ENCODE results near the gene INSRR. TPM values are rescaled to one million over a fixed set of nuclear protein-coding genes. Genes with fewer than 3 reads are reported as not detected.

The INSRR gene
- total and polyA plus RNA-seq, 2 of the 8 experiments (the other 6 are each of a cell fraction or from before 2014, with no cell fraction given) = 0.02 TPM; not detected in 1

DNA sequence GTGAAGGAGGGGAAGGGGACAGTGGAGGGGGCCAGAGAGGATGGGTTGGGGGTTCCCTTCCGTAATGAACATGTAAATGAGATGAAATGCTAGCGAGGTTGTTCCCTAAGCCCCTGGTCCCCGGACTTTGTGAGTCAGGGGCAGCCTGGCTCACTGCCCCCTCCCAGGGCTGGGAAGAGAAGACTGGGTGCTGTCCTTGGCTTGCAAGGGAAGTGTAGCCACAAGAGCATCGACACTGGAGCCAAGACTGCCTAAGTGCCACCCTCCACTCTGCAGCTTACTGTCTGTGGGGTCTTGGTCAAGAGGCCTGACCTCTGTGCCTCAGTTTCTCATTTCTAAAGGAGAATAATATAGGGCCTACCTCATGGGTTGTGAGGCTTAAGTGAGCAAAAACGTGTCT lies 35.1 kb upstream of the INSRR start:
- Histone ChIP-seq H3K4ac (replicated peaks; ENCODE audit: insufficient read length, low read depth, low read length) (no peak overlapping the region), H3K4me3 (ENCODE audit: extremely low read depth in 1 of 4, insufficient read depth in 2 of 4, low read depth in 3 of 4, low read length in 4 of 4) (peak overlapping the region in 3 of 4 experiments; percentile 11 to 55 (median 19); a peak in 4 of 8 replicates), H3K27me3 (replicated peaks in 1 of 4; ENCODE audit: control insufficient read depth in 3 of 4, extremely low read depth in 1 of 4, insufficient read depth in 3 of 4, low read length in 3 of 4) (peaks cover 8 to 49% (median 39%) of the 10 kb centered on the region in 4 experiments), H3K36me3 (ENCODE audit: control insufficient read depth in 2 of 4, insufficient read depth in 4 of 4, low read length in 3 of 4) (no peaks in the 10 kb centered on the region), H3K4me1 (replicated peaks in 1 of 4; ENCODE audit: control insufficient read depth in 3 of 4, insufficient read depth in 4 of 4, low read length in 3 of 4) (peaks cover 0 to 10% (median 5%) of the 10 kb centered on the region in 4 experiments; a peak in 4 of 7 replicates), H3K27ac (ENCODE audit: low read depth, low read length) (no peak overlapping the region), H3K18ac (ENCODE audit: extremely low read depth, low read length) (0 out of 2 replicates have a peak overlapping the region, but pooled peaks have one; percentile 65), H3K23ac (ENCODE audit: insufficient read length) (no peak overlapping the region), H3K14ac (ENCODE audit: insufficient read length) (no peak overlapping the region), H3K79me1 (ENCODE audit: low read depth, low read length) (no peaks in the 10 kb centered on the region), H3K9ac (replicated peaks in 1 of 4; ENCODE audit: extremely low read depth in 1 of 4, low read depth in 3 of 4, low read length in 3 of 4) (no peak overlapping the region), H2BK12ac (ENCODE audit: low read depth, low read length) (0 out of 2 replicates have a peak overlapping the region, but pooled peaks have one; percentile 68), H2AFZ (ENCODE audit: low read length) (no peak overlapping the region), H3K23me2 (ENCODE audit: low read depth, low read length) (peaks cover 2% of the 10 kb centered on the region; the same call in 1 of the 2 replicates), H3K56ac (replicated peaks; ENCODE audit: insufficient read length, low read depth, low read length) (no peak overlapping the region), H2AK5ac (ENCODE audit: low read depth, low read length) (no peak overlapping the region), H2BK120ac (replicated peaks; ENCODE audit: low read depth, low read length) (no peak overlapping the region), H3K4me2 (ENCODE audit: insufficient read depth in 1 of 2, low read depth in 2 of 2, low read length in 2 of 2) (peak overlapping the region; percentile 37 to 67; a peak in 3 of 4 replicates), H4K5ac (ENCODE audit: insufficient read length, low read depth, low read length) (no peak overlapping the region), H2BK15ac (ENCODE audit: low read length) (no peak overlapping the region), H4K91ac (replicated peaks; ENCODE audit: insufficient read length, low read length) (peak overlapping the region; percentile 77), H4K20me1 (replicated peaks in 1 of 2; ENCODE audit: control insufficient read depth in 1 of 2, insufficient read depth in 2 of 2, low read length in 2 of 2) (no peaks in the 10 kb centered on the region), H2BK20ac (ENCODE audit: low read length) (no peak overlapping the region), H4K8ac (ENCODE audit: extremely low read depth, insufficient read depth, low read length) (peak overlapping the region; percentile 54; the same call in 1 of the 2 replicates), H2BK5ac (ENCODE audit: low read depth, low read length) (no peak overlapping the region), H3K79me2 (ENCODE audit: control insufficient read depth in 1 of 2, insufficient read depth in 2 of 2, low read length in 2 of 2) (no peaks in the 10 kb centered on the region), H3K9me3 (ENCODE audit: insufficient read depth in 2 of 2, low read depth in 1 of 2, low read length in 1 of 2) (no peaks in the 10 kb centered on the region)
- POLR2A ChIA-PET (ENCODE audit: partially characterized antibody) = interaction anchor here (1.0 to 2.3 kb wide), 4 partner anchors 28 to 168 kb away, joined by 3 to 6 read pairs (median 4); no protein-coding TSS in a partner anchor
- WGBS, 2 experiments (ENCODE audit: extremely low coverage in 1 of 2, insufficient coverage in 1 of 2, insufficient read length in 1 of 2, insufficient replicate concordance in 2 of 2, low coverage in 1 of 2, low lambda C conversion rate in 2 of 2, missing lambda C conversion rate in 1 of 2) = 34% methylated on average over 5 of the region's 5 CpGs; no CpG with 5 or more reads in 1 of the 2 experiments
- FAIRE-seq (no peak), DNase-seq (ENCODE audit: low read depth in 1 of 2, low spot score in 2 of 2) (no peak)
- CTCF ChIA-PET (ENCODE audit: partially characterized antibody) = interaction anchor here (1.0 to 31.4 kb wide), 10 partner anchors 18 to 209 kb away, joined by 3 to 719 read pairs (median 83); partner anchors contain the start of genes INSRR, LRRC71 and NTRK1
- TF ChIP-seq BACH1 (IDR thresholded peaks at IDR 0.05; ENCODE audit: low read length) = no peak
- TF ChIP-seq RAD21 (IDR thresholded peaks at IDR 0.05 in 1 of 2, conservative IDR thresholded peaks at IDR 0.05 in 1 of 2; ENCODE audit: low read depth in 2 of 2, low read length in 2 of 2) = no peak
- no peak for TF ChIP-seq HDAC2 (IDR thresholded peaks at IDR 0.05; ENCODE audit: borderline replicate concordance in 1 of 2, low read depth in 2 of 2, low read length in 2 of 2)
- TF ChIP-seq, protein P1, sequence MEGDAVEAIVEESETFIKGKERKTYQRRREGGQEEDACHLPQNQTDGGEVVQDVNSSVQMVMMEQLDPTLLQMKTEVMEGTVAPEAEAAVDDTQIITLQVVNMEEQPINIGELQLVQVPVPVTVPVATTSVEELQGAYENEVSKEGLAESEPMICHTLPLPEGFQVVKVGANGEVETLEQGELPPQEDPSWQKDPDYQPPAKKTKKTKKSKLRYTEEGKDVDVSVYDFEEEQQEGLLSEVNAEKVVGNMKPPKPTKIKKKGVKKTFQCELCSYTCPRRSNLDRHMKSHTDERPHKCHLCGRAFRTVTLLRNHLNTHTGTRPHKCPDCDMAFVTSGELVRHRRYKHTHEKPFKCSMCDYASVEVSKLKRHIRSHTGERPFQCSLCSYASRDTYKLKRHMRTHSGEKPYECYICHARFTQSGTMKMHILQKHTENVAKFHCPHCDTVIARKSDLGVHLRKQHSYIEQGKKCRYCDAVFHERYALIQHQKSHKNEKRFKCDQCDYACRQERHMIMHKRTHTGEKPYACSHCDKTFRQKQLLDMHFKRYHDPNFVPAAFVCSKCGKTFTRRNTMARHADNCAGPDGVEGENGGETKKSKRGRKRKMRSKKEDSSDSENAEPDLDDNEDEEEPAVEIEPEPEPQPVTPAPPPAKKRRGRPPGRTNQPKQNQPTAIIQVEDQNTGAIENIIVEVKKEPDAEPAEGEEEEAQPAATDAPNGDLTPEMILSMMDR (IDR thresholded peaks at IDR 0.05; ENCODE audit: control extremely low read depth in 1 of 3, insufficient read depth in 1 of 3, low read depth in 1 of 3, low read length in 3 of 3) = no peak
- TF ChIP-seq EGR1 (IDR thresholded peaks at IDR 0.05; ENCODE audit: borderline replicate concordance, low read depth, low read length) = no peak
- TF ChIP-seq, protein P2, sequence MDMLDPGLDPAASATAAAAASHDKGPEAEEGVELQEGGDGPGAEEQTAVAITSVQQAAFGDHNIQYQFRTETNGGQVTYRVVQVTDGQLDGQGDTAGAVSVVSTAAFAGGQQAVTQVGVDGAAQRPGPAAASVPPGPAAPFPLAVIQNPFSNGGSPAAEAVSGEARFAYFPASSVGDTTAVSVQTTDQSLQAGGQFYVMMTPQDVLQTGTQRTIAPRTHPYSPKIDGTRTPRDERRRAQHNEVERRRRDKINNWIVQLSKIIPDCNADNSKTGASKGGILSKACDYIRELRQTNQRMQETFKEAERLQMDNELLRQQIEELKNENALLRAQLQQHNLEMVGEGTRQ (IDR thresholded peaks at IDR 0.05; ENCODE audit: low read length) = no peak
- TF ChIP-seq RFX5 (IDR thresholded peaks at IDR 0.05; ENCODE audit: borderline replicate concordance, low read depth, low read length) = no peak
- no peak for TF ChIP-seq SIX5 (IDR thresholded peaks at IDR 0.05; ENCODE audit: low read depth, low read length)
